ENCODE data around the gene ZMAT5. TPM values are rescaled to one million over a fixed set of nuclear protein-coding genes. Genes with fewer than 3 reads are reported as not detected.

The ZMAT5 gene
- total and polyA plus RNA-seq, 12 donors: 15.1 to 46.7 (median 21.0) TPM

DNA sequence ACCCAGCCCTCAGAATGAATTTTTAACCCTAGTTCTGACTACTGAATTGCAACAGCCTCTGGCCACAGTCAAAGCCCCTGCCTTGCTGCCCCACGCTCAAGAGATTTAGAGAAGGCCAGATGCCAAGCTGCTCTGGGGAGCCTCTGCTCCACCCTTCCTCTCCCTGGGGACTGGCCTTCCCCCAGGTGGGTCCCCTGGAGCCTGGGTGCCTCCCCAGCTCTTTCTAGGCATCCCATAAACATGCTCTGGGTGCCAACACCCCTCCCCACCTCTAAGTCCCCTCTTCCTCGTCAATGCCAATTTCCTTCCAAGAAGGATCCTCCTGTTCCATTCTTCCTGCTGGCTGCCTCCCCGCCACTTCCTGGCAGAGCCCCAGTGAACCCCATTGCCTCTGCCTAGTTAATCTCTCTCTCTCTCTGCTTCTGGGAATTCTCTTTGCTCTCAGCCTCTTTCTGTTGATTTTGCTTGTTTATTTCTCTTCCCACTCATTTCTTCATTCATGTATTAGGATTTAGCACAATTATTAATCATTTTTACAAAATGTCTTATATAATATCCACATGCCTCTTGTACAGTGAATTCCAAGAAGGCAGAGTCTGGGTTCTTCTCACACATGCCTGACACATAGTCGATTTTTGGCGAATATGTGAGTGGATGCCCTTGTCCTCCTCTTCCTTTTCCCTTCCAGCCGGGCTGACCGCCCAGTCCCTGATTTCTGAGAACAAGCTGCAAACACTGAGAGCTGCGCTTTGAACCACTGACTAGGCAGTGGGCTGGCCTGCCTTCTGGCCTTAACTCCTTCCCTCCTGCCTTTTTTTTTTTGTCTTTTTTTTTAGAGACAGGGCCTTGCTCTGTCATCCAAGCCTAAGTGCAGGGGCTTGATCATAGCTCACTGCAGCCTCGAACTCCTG is 17.9 kb upstream of the ZMAT5 start:
- Histone ChIP-seq H3K27ac (peak overlapping the region in 7 of 10 donors; percentile 10 to 67 (median 39)), H3K4me3 (no peak overlapping the region), H3K4me1 (peaks cover 5 to 47% (median 35%) of the 10 kb centered on the region in 9 donors), H3K9me3 (no peaks in the 10 kb centered on the region), H3K36me3 (peaks cover 0 to 33% (median 15%) of the 10 kb centered on the region in 9 donors), H3K27me3 (no peaks in the 10 kb centered on the region)
- 38 to 60% methylated on average over 9 of the region's 9 CpGs for WGBS, 2 donors
- intact Hi-C loops (cut with DNase I): no loop called here
- DNase-seq (peak; percentile 39 to 42), ATAC-seq (peak in 4 of 8 donors; percentile 22 to 32 (median 24))
- TF ChIP-seq CTCF (IDR thresholded peaks at IDR 0.05): no peak

- DNase-seq: peak; percentile 64 to 74
- WGBS, 2 donors: 60 to 64% methylated on average over 7 of the region's 7 CpGs
- Histone ChIP-seq H3K36me3 (peaks cover 0 to 9% (median 0%) of the 10 kb centered on the region in 9 donors), H3K9me3 (no peaks in the 10 kb centered on the region), H3K27ac (peak overlapping the region; percentile 21 to 84 (median 78)), H3K4me3 (no peak overlapping the region), H3K4me1 (peaks cover 10 to 56% (median 41%) of the 10 kb centered on the region in 9 donors), H3K27me3 (no peaks in the 10 kb centered on the region)
- peak; percentile 70 to 90 (median 83) for ATAC-seq
- intact Hi-C loops (cut with DNase I): no loop called here
- TF ChIP-seq CTCF (IDR thresholded peaks at IDR 0.05): no peak
These were observed 15.4 kb upstream of the ZMAT5 start for GRCh38 chr22:29782061-29782845.

DNA sequence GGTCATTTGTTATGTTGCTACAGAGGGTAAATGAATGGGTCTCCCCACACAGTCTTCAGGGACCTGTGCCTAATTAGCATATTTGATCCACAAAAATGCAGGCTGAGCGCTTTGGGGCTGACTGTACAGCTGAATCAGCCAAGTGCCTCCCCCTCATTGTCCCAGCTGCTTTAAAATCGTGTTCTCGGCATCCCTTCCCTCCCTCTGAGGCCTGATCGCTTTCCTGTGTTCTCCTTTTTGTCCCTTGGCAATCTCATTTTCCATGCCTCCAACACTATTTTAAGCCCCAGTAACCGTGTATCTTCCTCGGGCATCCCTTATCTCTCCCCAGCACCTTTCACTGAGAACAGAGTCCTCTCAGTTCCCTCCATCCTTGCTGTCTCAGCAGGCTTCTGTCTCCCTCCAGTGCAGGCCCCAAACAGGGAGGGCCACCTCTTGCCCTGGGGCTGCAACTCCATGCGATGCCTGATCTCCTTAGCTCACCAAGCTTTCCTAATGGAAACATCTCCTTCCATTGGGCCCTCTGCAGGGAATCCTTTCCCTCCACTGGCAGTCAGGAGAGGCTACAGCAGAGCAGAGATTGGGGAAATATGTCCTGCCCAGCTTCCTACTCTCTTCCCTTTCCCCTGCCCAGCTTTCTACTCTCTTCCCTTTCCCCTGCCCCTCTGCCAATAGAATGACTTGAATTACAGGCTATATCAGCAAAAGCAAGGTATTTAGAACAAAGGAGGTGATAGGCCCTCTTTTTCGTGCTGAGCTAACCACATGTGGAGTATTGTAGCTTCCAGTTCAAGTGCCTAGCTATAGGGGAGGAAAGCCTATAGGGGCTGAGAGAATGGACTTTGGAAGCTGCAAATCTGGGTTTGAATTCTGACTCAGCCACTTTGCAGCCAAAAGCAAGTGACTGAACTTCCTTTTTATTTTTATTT is 14.2 kb upstream of the ZMAT5 start:
- WGBS, 2 donors: 29 to 32% methylated on average over 8 of the region's 8 CpGs
- Histone ChIP-seq H3K27me3 (no peaks in the 10 kb centered on the region), H3K27ac (peak overlapping the region; percentile 21 to 84 (median 78)), H3K4me1 (peaks cover 10 to 56% (median 41%) of the 10 kb centered on the region in 9 donors), H3K4me3 (no peak overlapping the region), H3K36me3 (no peaks in the 10 kb centered on the region), H3K9me3 (no peaks in the 10 kb centered on the region)
- no peak for TF ChIP-seq CTCF (IDR thresholded peaks at IDR 0.05)
- intact Hi-C loops (cut with DNase I): loop anchor here in 1 of 10 donors (2.0 kb wide), 1 partner anchor 18 kb away; no protein-coding TSS in a partner anchor
- peak in 6 of 8 donors; percentile 16 to 46 (median 26) for ATAC-seq
- no peak for DNase-seq
